K562 (cell line): Measurements from ENCODE around the gene LMO4. TPM values are rescaled to one million over a fixed set of nuclear protein-coding genes. Genes with fewer than 3 reads are reported as not detected.

Source experiments
- ATAC-seq: fragments of 200-7000 bp; cut with Tn5 transposase; 3 replicates; pipeline ENCODE4 v1.9.1; 2020; ENCODE audit warnings: moderate library complexity
- BruUV-seq: library from RNA; stranded (reverse); fragments of 400-500 nt; replicated peaks from 2 replicates; lab custom pipeline; 2021; lab: Mats Ljungman, UMichigan
- CTCF ChIA-PET: fragments of 300-600 bp; formaldehyde crosslinking; extraction: SDS; loops from one replicate; lab custom pipeline; 2021; ENCODE audit warnings: low intra/inter-chr PET ratio; lab: Yijun Ruan, JAX
- POLR2A ChIA-PET: fragments of 300-600, 350-650 bp; sonication (Branson Sonifier 250); formaldehyde crosslinking; extraction: SDS; loops from one replicate; lab custom pipeline; 2021; ENCODE audit warnings: antibody characterized with exemption, inconsistent platforms; lab: Yijun Ruan, JAX
- DNase-seq, 4 experiments: peaks; one replicate each; pipeline versions ENCODE4 v3.0.0 to v3.0.0-alpha.2; 2011 to 2018; ENCODE audit warnings: low spot score in 3 of 4, mixed read lengths in 3 of 4; ENCODE audit errors: extremely low read depth in 1 of 4
- FAIRE-seq: peaks from 2 replicates; lab custom pipeline; 2011; peaks lifted over from hg19 to GRCh38; lab: Jason Lieb, UNC
- H2AFZ ChIP-seq: 2 replicates; pipeline ENCODE4 v1.6.0; 2011; ENCODE audit warnings: low read depth, low read length, control low read depth, inconsistent platforms
- H3K27ac ChIP-seq: fragments of 200-600 bp; 3 replicates; pipeline ENCODE4 v1.8.0; 2011; ENCODE audit warnings: low read depth, mild to moderate bottlenecking, control low read depth, inconsistent platforms, low read length, moderate library complexity, mixed read lengths; ENCODE audit errors: extremely low read depth
- H3K27me3 ChIP-seq, 2 experiments: fragments of 300-600 bp in 1 of 2; 2 replicates in 1 of 2; 3 replicates in 1 of 2; pipeline versions ENCODE4 v1.6.0 to v1.8.0; 2011; ENCODE audit warnings: inconsistent platforms in 2 of 2, low read length in 2 of 2, mild to moderate bottlenecking in 1 of 2, mixed read lengths in 1 of 2, moderate library complexity in 1 of 2; ENCODE audit not compliant: control insufficient read depth in 2 of 2, insufficient read depth in 2 of 2
- H3K36me3 ChIP-seq: fragments of 300-600 bp; 3 replicates; pipeline ENCODE4 v1.8.0; 2011; ENCODE audit warnings: mild to moderate bottlenecking, low read length, inconsistent platforms; ENCODE audit not compliant: control insufficient read depth, insufficient read depth
- H3K4me1 ChIP-seq, 2 experiments: fragments of 200-600 bp in 1 of 2; replicated peaks in 1 of 2; 2 replicates in 1 of 2; 3 replicates in 1 of 2; pipeline versions ENCODE4 v1.5.1 to v1.8.0; 2011; ENCODE audit warnings: inconsistent platforms in 2 of 2, low read length in 2 of 2, mild to moderate bottlenecking in 1 of 2, mixed read lengths in 1 of 2, moderate library complexity in 1 of 2; ENCODE audit not compliant: control insufficient read depth in 2 of 2, insufficient read depth in 2 of 2
- H3K4me2 ChIP-seq: 2 replicates; pipeline ENCODE4 v1.6.1; 2011; ENCODE audit warnings: low read length, control low read depth, inconsistent platforms, mixed read lengths; ENCODE audit not compliant: insufficient read depth
- H3K4me3 ChIP-seq: fragments of 200-600 bp; sonication (generic), shearing (Covaris generic); 2 replicates; pipeline ENCODE4 v1.5.1; 2016; ENCODE audit warnings: control low read depth, inconsistent platforms
- H3K79me2 ChIP-seq: fragments of 200-600 bp; 3 replicates; pipeline ENCODE4 v1.8.0; 2011; ENCODE audit warnings: low read length, inconsistent platforms; ENCODE audit not compliant: control insufficient read depth, insufficient read depth
- H3K9ac ChIP-seq, 2 experiments: 2 replicates each; pipeline versions ENCODE4 v1.6.0 to v1.6.1; 2011; ENCODE audit warnings: low read depth in 2 of 2, low read length in 2 of 2, control low read depth in 1 of 2, inconsistent platforms in 1 of 2, mild to moderate bottlenecking in 1 of 2, mixed read lengths in 1 of 2; ENCODE audit not compliant: insufficient read depth in 1 of 2
- H3K9me1 ChIP-seq: one replicate; pipeline ENCODE4 v1.6.0; 2011; ENCODE audit warnings: inconsistent platforms, mild to moderate bottlenecking, low read length, moderate library complexity; ENCODE audit not compliant: control insufficient read depth, insufficient read depth
- H3K9me3 ChIP-seq: replicated peaks from 2 replicates; pipeline ENCODE4 v1.5.1; 2011; ENCODE audit warnings: low read depth, low read length, inconsistent platforms; ENCODE audit not compliant: control insufficient read depth, insufficient read depth
- H4K20me1 ChIP-seq: replicated peaks from 2 replicates; pipeline ENCODE4 v1.6.1; 2011; ENCODE audit warnings: low read length, inconsistent platforms, mixed read lengths; ENCODE audit not compliant: control insufficient read depth, insufficient read depth
- CBFB ChIP-seq: sonication (generic); formaldehyde crosslinking; IDR thresholded peaks from 2 replicates; pipeline ENCODE4 v1.4.0; 2020; ENCODE audit warnings: mild to moderate bottlenecking, missing genetic modification reagents
- CCNT2 ChIP-seq: IDR thresholded peaks from 2 replicates; pipeline ENCODE4 v1.6.1; 2011; ENCODE audit warnings: borderline replicate concordance, low read depth, mild to moderate bottlenecking, moderate library complexity, mixed read lengths, low read length; ENCODE audit not compliant: insufficient read length; ENCODE audit errors: extremely low read depth
- CREB1 ChIP-seq, 2 experiments: sonication (generic) in 1 of 2; formaldehyde crosslinking in 1 of 2; IDR thresholded peaks; 2 replicates each; pipeline versions ENCODE4 v1.6.1 to v1.8.0; 2012 to 2022; ENCODE audit warnings: inconsistent platforms in 1 of 2, mild to moderate bottlenecking in 1 of 2, missing genetic modification reagents in 1 of 2, moderate library complexity in 1 of 2
- GABPB1 ChIP-seq: sonication (generic); formaldehyde crosslinking; IDR thresholded peaks from 2 replicates; pipeline ENCODE4 v1.8.0; 2022; ENCODE audit warnings: mild to moderate bottlenecking, missing genetic modification reagents
- HDAC3 ChIP-seq: fragments of 450-650 bp; IDR thresholded peaks from 2 replicates; pipeline ENCODE4 v1.6.1; 2018; ENCODE audit warnings: borderline replicate concordance, mild to moderate bottlenecking, moderate library complexity; ENCODE audit not compliant: partially characterized antibody
- JUNB ChIP-seq: fragments of 450-650 bp; formaldehyde crosslinking; conservative IDR thresholded peaks from 2 replicates; pipeline ENCODE4 v1.4.0; 2020; ENCODE audit warnings: mild to moderate bottlenecking
- NCOA1 ChIP-seq: fragments of 450-650 bp; IDR thresholded peaks from 2 replicates; pipeline ENCODE4 v1.6.1; 2016; ENCODE audit warnings: low read depth
- SMAD3 ChIP-seq: fragments of 450-650 bp; formaldehyde crosslinking; conservative IDR thresholded peaks from 2 replicates; pipeline ENCODE4 v1.4.0; 2020; ENCODE audit warnings: mild to moderate bottlenecking
- WGBS: fragments of 100-300 bp; shearing (Covaris generic); methylation state at CpG from one replicate; pipeline ENCODE4 v1.1.6; 2016; ENCODE audit warnings: low coverage, mixed read lengths; ENCODE audit not compliant: insufficient coverage; ENCODE audit errors: missing lambda C conversion rate; 5-methylcytosine and 5-hydroxymethylcytosine counted together
- in situ Hi-C: fragments of 300-500 bp; cut with MboI; formaldehyde crosslinking; loops from 4 replicates; pipeline ENCODE4 v1.15.0; 2018; ENCODE audit warnings: inconsistent platforms, mixed read lengths
- intact Hi-C: fragments of 100-400 bp; cut with micrococcal nuclease; formaldehyde crosslinking; loops from 2 replicates; pipeline ENCODE4 v1.14.2; 2022
- polyA plus RNA-seq, 8 experiments: library from polyadenylated mRNA; depleted of rRNA in 4 of 8; stranded (reverse) in 5 of 8; unstranded in 3 of 8; fragments of >200 nt; fragmentation: Nextera tagmentation in 2 of 8; fragmentation: Illumina TruSeq in 1 of 8; extraction: Ambion mirVana in 2 of 8; extraction: Trizol in 1 of 8; gene quantifications; 2 replicates each; pipeline versions ENCODE4 v1.2.1 to v1.2.3, GENCODE V29; 2011 to 2014; ENCODE audit warnings: inconsistent platforms in 1 of 8, missing spikeins in 1 of 8
- total RNA-seq, 7 experiments: library from RNA; depleted of rRNA in 6 of 7; stranded (reverse); fragments of >200 nt in 6 of 7; fragmentation: Illumina TruSeq in 2 of 7; extraction: Trizol in 2 of 7; gene quantifications; 2 replicates each; pipeline versions ENCODE4 v1.2.1 to v1.2.3, GENCODE V29; 2011 to 2021; ENCODE audit warnings: low replicate concordance in 1 of 7
- TF ChIP-seq, protein P1 (sequence below), 2 experiments: fragments of 450-650 bp in 1 of 2; sonication (generic) in 1 of 2; formaldehyde crosslinking in 1 of 2; IDR thresholded peaks in 1 of 2; conservative IDR thresholded peaks in 1 of 2; 2 replicates each; pipeline versions ENCODE4 v1.6.1 to v1.8.1; 2016 to 2023; ENCODE audit warnings: mild to moderate bottlenecking in 2 of 2, moderate library complexity in 2 of 2, inconsistent platforms in 1 of 2, missing genetic modification reagents in 1 of 2
- TF ChIP-seq, protein P2 (sequence below): IDR thresholded peaks from 3 replicates; pipeline ENCODE4 v1.6.1; 2011; ENCODE audit warnings: borderline replicate concordance, mild to moderate bottlenecking, moderate library complexity; ENCODE audit not compliant: insufficient read length; ENCODE audit errors: extremely low read depth
- TF ChIP-seq, protein P3 (sequence below), 2 experiments: fragments of 450-650 bp; IDR thresholded peaks; 2 replicates each; pipeline ENCODE4 v1.6.1; 2018; ENCODE audit warnings: mild to moderate bottlenecking in 2 of 2, low read depth in 1 of 2; ENCODE audit not compliant: partially characterized antibody in 2 of 2

Gene LMO4
- total and polyA plus RNA-seq, 9 of the 15 experiments (the other 6 are each of a cell fraction or from before 2014, with no cell fraction given): 3.1 to 35.3 (median 22.4) TPM

DNA sequence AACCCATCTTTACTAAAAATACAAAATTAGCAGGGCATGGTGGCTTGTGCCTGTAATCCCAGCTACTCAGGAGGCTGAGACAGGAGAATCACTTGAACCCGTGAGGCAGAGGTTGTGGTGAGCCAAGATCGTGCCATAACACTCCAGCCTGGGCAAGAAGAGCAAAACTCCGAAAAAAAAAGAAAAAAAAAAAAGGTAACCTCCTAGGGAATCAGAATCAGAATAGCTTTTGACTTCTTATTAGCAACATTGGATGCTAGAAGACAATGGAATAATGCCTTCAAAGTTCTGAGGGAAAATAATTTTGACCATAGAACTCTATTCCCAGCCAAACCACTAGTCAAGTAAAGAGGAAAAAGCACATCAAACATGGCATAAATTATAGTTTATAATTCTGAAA, 60.9 kb downstream of the LMO4 start:
- Histone ChIP-seq H3K4me1 (no peaks in the 10 kb centered on the region), H3K9ac (no peak overlapping the region), H3K9me1 (no peaks in the 10 kb centered on the region), H3K79me2 (no peaks in the 10 kb centered on the region), H3K4me3 (no peak overlapping the region), H3K36me3 (no peaks in the 10 kb centered on the region), H2AFZ (no peak overlapping the region), H4K20me1 (no peaks in the 10 kb centered on the region)
- WGBS: 0% methylated on average over 2 of the region's 3 CpGs
- POLR2A ChIA-PET: no interaction called here
- BruUV-seq: no TSS peak
- TF ChIP-seq, protein P1, sequence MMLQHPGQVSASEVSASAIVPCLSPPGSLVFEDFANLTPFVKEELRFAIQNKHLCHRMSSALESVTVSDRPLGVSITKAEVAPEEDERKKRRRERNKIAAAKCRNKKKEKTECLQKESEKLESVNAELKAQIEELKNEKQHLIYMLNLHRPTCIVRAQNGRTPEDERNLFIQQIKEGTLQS (IDR thresholded peaks at IDR 0.05): no peak
- TF ChIP-seq, protein P1 (CRISPR knock-in tag; conservative IDR thresholded peaks at IDR 0.05): no peak
- TF ChIP-seq HDAC3 (no peak), JUNB (CRISPR knock-in tag) (no peak), CCNT2 (no peak), SMAD3 (no peak), GABPB1 (no peak), CBFB (CRISPR knock-in tag) (no peak), NCOA1 (no peak), CREB1 (IDR thresholded peaks at IDR 0.05) (no peak), CREB1 (CRISPR knock-in tag; IDR thresholded peaks at IDR 0.05) (no peak)
- TF ChIP-seq, protein P2, sequence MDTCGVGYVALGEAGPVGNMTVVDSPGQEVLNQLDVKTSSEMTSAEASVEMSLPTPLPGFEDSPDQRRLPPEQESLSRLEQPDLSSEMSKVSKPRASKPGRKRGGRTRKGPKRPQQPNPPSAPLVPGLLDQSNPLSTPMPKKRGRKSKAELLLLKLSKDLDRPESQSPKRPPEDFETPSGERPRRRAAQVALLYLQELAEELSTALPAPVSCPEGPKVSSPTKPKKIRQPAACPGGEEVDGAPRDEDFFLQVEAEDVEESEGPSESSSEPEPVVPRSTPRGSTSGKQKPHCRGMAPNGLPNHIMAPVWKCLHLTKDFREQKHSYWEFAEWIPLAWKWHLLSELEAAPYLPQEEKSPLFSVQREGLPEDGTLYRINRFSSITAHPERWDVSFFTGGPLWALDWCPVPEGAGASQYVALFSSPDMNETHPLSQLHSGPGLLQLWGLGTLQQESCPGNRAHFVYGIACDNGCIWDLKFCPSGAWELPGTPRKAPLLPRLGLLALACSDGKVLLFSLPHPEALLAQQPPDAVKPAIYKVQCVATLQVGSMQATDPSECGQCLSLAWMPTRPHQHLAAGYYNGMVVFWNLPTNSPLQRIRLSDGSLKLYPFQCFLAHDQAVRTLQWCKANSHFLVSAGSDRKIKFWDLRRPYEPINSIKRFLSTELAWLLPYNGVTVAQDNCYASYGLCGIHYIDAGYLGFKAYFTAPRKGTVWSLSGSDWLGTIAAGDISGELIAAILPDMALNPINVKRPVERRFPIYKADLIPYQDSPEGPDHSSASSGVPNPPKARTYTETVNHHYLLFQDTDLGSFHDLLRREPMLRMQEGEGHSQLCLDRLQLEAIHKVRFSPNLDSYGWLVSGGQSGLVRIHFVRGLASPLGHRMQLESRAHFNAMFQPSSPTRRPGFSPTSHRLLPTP: no peak
- TF ChIP-seq, protein P3, sequence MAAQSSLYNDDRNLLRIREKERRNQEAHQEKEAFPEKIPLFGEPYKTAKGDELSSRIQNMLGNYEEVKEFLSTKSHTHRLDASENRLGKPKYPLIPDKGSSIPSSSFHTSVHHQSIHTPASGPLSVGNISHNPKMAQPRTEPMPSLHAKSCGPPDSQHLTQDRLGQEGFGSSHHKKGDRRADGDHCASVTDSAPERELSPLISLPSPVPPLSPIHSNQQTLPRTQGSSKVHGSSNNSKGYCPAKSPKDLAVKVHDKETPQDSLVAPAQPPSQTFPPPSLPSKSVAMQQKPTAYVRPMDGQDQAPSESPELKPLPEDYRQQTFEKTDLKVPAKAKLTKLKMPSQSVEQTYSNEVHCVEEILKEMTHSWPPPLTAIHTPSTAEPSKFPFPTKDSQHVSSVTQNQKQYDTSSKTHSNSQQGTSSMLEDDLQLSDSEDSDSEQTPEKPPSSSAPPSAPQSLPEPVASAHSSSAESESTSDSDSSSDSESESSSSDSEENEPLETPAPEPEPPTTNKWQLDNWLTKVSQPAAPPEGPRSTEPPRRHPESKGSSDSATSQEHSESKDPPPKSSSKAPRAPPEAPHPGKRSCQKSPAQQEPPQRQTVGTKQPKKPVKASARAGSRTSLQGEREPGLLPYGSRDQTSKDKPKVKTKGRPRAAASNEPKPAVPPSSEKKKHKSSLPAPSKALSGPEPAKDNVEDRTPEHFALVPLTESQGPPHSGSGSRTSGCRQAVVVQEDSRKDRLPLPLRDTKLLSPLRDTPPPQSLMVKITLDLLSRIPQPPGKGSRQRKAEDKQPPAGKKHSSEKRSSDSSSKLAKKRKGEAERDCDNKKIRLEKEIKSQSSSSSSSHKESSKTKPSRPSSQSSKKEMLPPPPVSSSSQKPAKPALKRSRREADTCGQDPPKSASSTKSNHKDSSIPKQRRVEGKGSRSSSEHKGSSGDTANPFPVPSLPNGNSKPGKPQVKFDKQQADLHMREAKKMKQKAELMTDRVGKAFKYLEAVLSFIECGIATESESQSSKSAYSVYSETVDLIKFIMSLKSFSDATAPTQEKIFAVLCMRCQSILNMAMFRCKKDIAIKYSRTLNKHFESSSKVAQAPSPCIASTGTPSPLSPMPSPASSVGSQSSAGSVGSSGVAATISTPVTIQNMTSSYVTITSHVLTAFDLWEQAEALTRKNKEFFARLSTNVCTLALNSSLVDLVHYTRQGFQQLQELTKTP (IDR thresholded peaks at IDR 0.05; ENCODE audit: low read depth in 1 of 2, partially characterized antibody in 2 of 2): no peak
- TF ChIP-seq, all 486 proteins: peak for 0
- in situ Hi-C loops: no loop called here
- Histone ChIP-seq H3K9me3 (no peaks in the 10 kb centered on the region), H3K27ac (no peak overlapping the region), H3K27me3 (peaks cover 0 to 7% of the 10 kb centered on the region in 2 experiments; a peak in 1 of 5 replicates), H3K4me2 (no peak overlapping the region)
- CTCF ChIA-PET: no interaction called here
- ATAC-seq: no peak
- intact Hi-C loops: no loop called here
- no peak for FAIRE-seq
- no peak for DNase-seq
